Measurements from ENCODE around the gene FAM25A. TPM values are rescaled to one million over a fixed set of nuclear protein-coding genes. Genes with fewer than 3 reads are reported as not detected.

FAM25A gene
- total RNA-seq, 4 donors from 2014 or later = 57.1 to 371 (median 225) TPM

GRCh38 chr10:87068281-87068680 is 48.2 kb downstream of the FAM25A start:
- H3K4me1 ChIP-seq = no peaks in the 10 kb centered on the region
- no peaks in the 10 kb centered on the region for H3K9me3 ChIP-seq
- intact Hi-C loops (cut with DNase I) = no loop called here
- no peaks in the 10 kb centered on the region for H3K27me3 ChIP-seq
- H3K36me3 ChIP-seq = peaks cover 0 to 100% (median 24%) of the 10 kb centered on the region in 3 donors
- no peak for TF ChIP-seq POLR2A (IDR thresholded peaks at IDR 0.05)
- TF ChIP-seq, protein P1, sequence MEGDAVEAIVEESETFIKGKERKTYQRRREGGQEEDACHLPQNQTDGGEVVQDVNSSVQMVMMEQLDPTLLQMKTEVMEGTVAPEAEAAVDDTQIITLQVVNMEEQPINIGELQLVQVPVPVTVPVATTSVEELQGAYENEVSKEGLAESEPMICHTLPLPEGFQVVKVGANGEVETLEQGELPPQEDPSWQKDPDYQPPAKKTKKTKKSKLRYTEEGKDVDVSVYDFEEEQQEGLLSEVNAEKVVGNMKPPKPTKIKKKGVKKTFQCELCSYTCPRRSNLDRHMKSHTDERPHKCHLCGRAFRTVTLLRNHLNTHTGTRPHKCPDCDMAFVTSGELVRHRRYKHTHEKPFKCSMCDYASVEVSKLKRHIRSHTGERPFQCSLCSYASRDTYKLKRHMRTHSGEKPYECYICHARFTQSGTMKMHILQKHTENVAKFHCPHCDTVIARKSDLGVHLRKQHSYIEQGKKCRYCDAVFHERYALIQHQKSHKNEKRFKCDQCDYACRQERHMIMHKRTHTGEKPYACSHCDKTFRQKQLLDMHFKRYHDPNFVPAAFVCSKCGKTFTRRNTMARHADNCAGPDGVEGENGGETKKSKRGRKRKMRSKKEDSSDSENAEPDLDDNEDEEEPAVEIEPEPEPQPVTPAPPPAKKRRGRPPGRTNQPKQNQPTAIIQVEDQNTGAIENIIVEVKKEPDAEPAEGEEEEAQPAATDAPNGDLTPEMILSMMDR (IDR thresholded peaks at IDR 0.05) = no peak
- H3K27ac ChIP-seq = no peak overlapping the region
- 86 to 100% methylated on average over 1 of the region's 1 CpG for WGBS, 2 donors
- no peak overlapping the region for H3K4me3 ChIP-seq
- no peak for DNase-seq

- no peaks in the 10 kb centered on the region for H3K9me3 ChIP-seq
- H3K4me3 ChIP-seq = no peak overlapping the region
- TF ChIP-seq POLR2A (IDR thresholded peaks at IDR 0.05) = no peak
- TF ChIP-seq, protein P1 (IDR thresholded peaks at IDR 0.05) = no peak
- DNase-seq = no peak
- H3K36me3 ChIP-seq = peaks cover 0 to 96% (median 23%) of the 10 kb centered on the region in 3 donors
- H3K4me1 ChIP-seq = peaks cover 0 to 7% (median 0%) of the 10 kb centered on the region in 3 donors
- no peak overlapping the region for H3K27ac ChIP-seq
- intact Hi-C loops (cut with DNase I) = no loop called here
- WGBS, 2 donors = 73 to 84% methylated on average over 2 of the region's 2 CpGs
- H3K27me3 ChIP-seq = no peaks in the 10 kb centered on the region
These were observed 52.4 kb downstream of the FAM25A start for GRCh38 chr10:87072449-87072848.

Small RNA genes lying within 50 kb of the gene (small RNA-seq; reads per million reads assigned to genes)
- gene AL136982.5 = 0 to 0.09 (median 0) reads per million in 4 donors
- gene BMS1P3 = 0 reads per million in 4 donors
- 0 reads per million in 4 donors for gene FAM25A
- 0 reads per million in 4 donors for gene RNU6-529P

Other genes with a start within 250 kb of the FAM25A start
- gene MMRN2, start 62.7 kb upstream of the FAM25A start, total RNA-seq = 10 to 100 TPM in 2 of 4 donors, 1 to 10 TPM in 2; 3.4 to 18.1 (median 11.0) TPM
- gene SNCG, start 61.7 kb upstream of the FAM25A start, total RNA-seq = 10 to 100 TPM in 2 of 4 donors, 1 to 10 TPM in 2; 5.3 to 32.4 (median 11.4) TPM
- gene ADIRF, start 51.8 kb upstream of the FAM25A start, total RNA-seq = 10 to 100 TPM; 23.8 to 74.4 (median 47.4) TPM
- gene GLUD1, start 74.5 kb downstream of the FAM25A start, total RNA-seq = 100 to 1,000 TPM; 114 to 204 (median 130) TPM
- 10 to 100 TPM; 12.7 to 31.7 (median 21.5) TPM for gene SHLD2, start 74.9 kb downstream of the FAM25A start, total RNA-seq
- under 1 TPM; 0.57 to 0.70 (median 0.61) TPM for gene NUTM2A, start 205.2 kb downstream of the FAM25A start, total RNA-seq

Data from esophagus squamous epithelium (tissue), 5 donors.